Bladder microvascular endothelial cell (primary cell): Measurements from ENCODE around the gene DHX16. TPM values are rescaled to one million over a fixed set of nuclear protein-coding genes. Genes with fewer than 3 reads are reported as not detected.

Experiments used
- total RNA-seq: library from RNA; depleted of rRNA; stranded (reverse); fragments of >200 nt; gene quantifications from 2 replicates; pipeline ENCODE4 v1.2.3, GENCODE V29; 2014

Gene DHX16
- 34.0 and 45.1 TPM in 2 replicates for total RNA-seq

GRCh38 chr6:30672445-30673253, at the start of gene DHX16:
Gene DHX16, minus strand, starts transcription at chr6:30673006. Its CDS starts 165 bp downstream, at chr6:30672841.

GRCh38 chr6:30719791-30720737, 47.3 kb upstream of the DHX16 start, which contains the start of gene TUBB:
Gene TUBB, plus strand, starts transcription at chr6:30720352. Its CDS starts 155 bp downstream, at chr6:30720507.

GRCh38 chr6:30717129-30717844, 44.5 kb upstream of the DHX16 start, which contains the start of gene MDC1:
Gene MDC1, minus strand, starts transcription at chr6:30717281. Its CDS starts 2,106 bp downstream, at chr6:30715175.

GRCh38 chr6:30690403-30691207, 17.8 kb upstream of the DHX16 start, which contains the start of gene NRM:
Gene NRM, minus strand, starts transcription at chr6:30690984. Its CDS starts 10 bp downstream, at chr6:30690974.

GRCh38 chr6:30686009-30686907, 13.5 kb upstream of the DHX16 start, which contains the start of gene PPP1R18:
Gene PPP1R18, minus strand, starts transcription at chr6:30686645. Its CDS starts 627 bp downstream, at chr6:30686018.

GRCh38 chr6:30646450-30647241, 26.2 kb downstream of the DHX16 start, which contains the start of gene C6orf136:
Gene C6orf136, plus strand, starts transcription at chr6:30647133. Its CDS starts 99 bp downstream, at chr6:30647232.

GRCh38 chr6:30626484-30627366, 46.1 kb downstream of the DHX16 start, which contains the start of gene ATAT1:
Gene ATAT1, plus strand, starts transcription at chr6:30626874.

GRCh38 chr6:30617565-30618269, 55.1 kb downstream of the DHX16 start, which contains the start of gene MRPS18B:
Gene MRPS18B, plus strand, starts transcription at chr6:30617840. Its CDS starts 26 bp downstream, at chr6:30617866.

GRCh38 chr6:30616811-30617564, 55.8 kb downstream of the DHX16 start, which contains the start of gene PPP1R10:
Gene PPP1R10, minus strand, starts transcription at chr6:30617243. Its CDS starts 7,299 bp downstream, at chr6:30609944.

Other genes starting within 250 kb of the DHX16 start
- gene HLA-E, start 183.5 kb downstream of the DHX16 start, total RNA-seq = 600 and 658 TPM in 2 replicates
- gene GNL1, start 116.5 kb downstream of the DHX16 start, total RNA-seq = 32.9 and 48.9 TPM in 2 replicates
- 1.3 and 3.2 TPM in 2 replicates for gene PRR3, start 115.7 kb downstream of the DHX16 start, total RNA-seq
- gene ABCF1, start 101.6 kb downstream of the DHX16 start, total RNA-seq = 29.3 and 71.2 TPM in 2 replicates
- 11.5 and 14.7 TPM in 2 replicates for gene PPP1R10, start 55.8 kb downstream of the DHX16 start, total RNA-seq
- gene MRPS18B, start 55.2 kb downstream of the DHX16 start, total RNA-seq = 25.9 and 46.6 TPM in 2 replicates
- 2.4 and 6.8 TPM in 2 replicates for gene ATAT1, start 46.1 kb downstream of the DHX16 start, total RNA-seq
- gene C6orf136, start 25.9 kb downstream of the DHX16 start, total RNA-seq = 1.8 and 2.5 TPM in 2 replicates
- gene PPP1R18, start 13.6 kb upstream of the DHX16 start, total RNA-seq = 47.6 and 53.7 TPM in 2 replicates
- gene NRM, start 18.0 kb upstream of the DHX16 start, total RNA-seq = 2.4 and 3.1 TPM in 2 replicates
- gene MDC1, start 44.3 kb upstream of the DHX16 start, total RNA-seq = 5.0 and 11.0 TPM in 2 replicates
- gene TUBB, start 47.3 kb upstream of the DHX16 start, total RNA-seq = 319 and 527 TPM in 2 replicates
- gene FLOT1, start 69.7 kb upstream of the DHX16 start, total RNA-seq = 82.2 and 94.0 TPM in 2 replicates
- 63.0 and 94.9 TPM in 2 replicates for gene IER3, start 71.5 kb upstream of the DHX16 start, total RNA-seq
- gene DDR1, start 211.5 kb upstream of the DHX16 start, total RNA-seq = 2.6 and 18.4 TPM in 2 replicates
- 7.6 and 21.7 TPM in 2 replicates for gene GTF2H4, start 235.2 kb upstream of the DHX16 start, total RNA-seq
- 11.8 and 23.8 TPM in 2 replicates for gene VARS2, start 241.2 kb upstream of the DHX16 start, total RNA-seq